ENCODE data around the gene GUCA1C.

Gene GUCA1C

GRCh38 chr3:108907194-108907593 is 46.5 kb downstream of the GUCA1C start:
- no peak for DNase-seq

DNA sequence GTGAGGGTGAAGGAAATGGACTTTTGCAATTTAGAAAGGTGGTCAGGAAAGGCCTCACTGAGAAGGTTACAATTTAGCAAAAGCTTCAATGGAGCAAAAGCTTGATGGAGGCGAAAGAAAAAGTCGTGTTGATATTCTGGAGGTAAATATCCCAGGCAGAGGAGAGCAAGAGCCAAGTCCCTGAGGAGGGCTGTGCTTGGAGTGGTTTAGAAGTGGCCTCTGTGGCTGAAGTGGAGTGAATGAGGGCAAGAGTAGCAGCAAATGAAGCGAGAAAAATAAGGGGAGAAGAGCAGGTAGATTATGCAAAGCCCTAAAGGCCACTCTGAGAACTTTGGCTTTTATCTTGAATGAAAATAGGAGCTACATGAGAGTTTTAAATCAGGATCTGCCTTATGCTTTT is 54.1 kb downstream of the GUCA1C start:
- no peak for DNase-seq

DNA sequence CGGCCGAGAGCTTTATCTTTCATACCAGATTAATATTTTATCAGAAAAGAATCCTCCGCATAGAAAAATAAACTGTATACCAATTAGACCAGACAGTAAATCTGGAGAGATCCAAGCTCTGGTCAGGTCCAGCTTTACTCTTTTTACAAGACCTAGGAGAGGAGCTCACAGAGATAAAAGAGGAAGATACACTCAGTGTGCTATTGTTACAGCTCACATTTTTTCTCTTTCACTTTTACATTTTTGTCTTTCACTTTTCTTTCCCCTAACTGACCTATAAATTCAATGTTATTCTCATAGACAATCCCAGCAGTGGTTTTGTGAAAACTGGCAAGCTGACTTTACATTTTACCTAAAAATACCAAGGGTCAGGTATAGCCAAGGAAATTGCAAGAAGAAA is 55.8 kb downstream of the GUCA1C start:
- no peak for DNase-seq

- no peak for DNase-seq
These were observed 58.7 kb downstream of the GUCA1C start for GRCh38 chr3:108894981-108895380.

DNA sequence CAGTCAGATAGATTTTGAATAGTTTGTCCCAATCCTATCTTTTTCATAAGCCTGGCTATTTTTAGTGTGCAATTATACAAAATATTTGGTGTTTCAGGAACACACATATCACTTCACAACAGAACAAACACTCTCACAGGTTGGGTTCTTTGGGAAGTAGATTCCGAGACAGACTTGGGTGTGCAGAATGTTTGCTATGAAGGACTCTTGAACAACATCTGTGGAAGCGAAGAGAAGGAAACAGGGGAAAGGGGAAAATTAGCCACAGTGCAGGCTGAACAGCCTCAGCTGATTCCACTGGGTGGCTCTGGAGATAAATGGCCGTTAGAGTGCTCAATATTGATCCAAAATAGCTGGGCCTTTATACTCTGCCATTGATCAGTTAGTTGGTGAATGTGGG is 61.8 kb downstream of the GUCA1C start:
- DNase-seq, result no peak

DNA sequence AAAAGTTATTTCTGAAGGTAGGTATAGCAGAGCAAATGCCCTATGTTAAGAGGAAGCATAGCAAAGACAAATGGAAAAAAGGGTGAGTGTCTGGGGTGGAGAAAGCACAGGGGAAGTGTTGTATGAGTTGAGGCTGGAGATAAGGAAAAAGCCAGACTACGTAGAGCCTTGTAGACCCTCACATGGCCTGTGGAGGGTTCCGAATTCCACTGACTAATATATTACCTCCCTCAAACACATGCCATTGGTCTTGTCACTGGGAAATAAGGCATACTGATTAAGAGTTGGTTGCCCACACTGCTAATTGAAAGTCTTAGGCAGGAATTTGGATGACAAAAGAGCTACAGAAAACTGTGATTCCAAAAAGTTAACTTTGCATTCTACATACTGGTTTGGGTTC is 65.9 kb downstream of the GUCA1C start:
- DNase-seq, result no peak

GRCh38 chr3:108887121-108887520 is 66.6 kb downstream of the GUCA1C start:
- DNase-seq, result no peak

DNA sequence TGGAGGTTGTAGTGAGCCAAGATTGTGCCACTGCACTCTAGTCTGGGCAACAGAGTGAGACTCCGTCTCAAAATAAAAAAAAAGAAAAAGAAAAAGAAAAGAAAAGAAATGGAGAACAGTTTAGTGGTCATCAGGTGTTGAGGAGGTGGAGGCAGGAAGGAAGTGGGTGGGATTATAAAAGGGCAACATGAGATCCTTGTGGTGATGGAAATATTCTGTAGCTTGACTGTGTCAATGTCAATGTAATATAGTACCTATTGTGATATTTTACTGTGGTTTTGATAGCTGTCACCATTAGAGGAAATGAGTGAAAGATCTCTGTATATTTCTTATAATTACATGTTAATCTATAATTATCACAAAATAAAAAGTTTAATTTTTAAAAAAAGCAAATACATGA is 70.3 kb downstream of the GUCA1C start:
- DNase-seq, result no peak

- DNase-seq, result no peak
These were observed 70.9 kb downstream of the GUCA1C start for GRCh38 chr3:108882762-108883161.

DNA sequence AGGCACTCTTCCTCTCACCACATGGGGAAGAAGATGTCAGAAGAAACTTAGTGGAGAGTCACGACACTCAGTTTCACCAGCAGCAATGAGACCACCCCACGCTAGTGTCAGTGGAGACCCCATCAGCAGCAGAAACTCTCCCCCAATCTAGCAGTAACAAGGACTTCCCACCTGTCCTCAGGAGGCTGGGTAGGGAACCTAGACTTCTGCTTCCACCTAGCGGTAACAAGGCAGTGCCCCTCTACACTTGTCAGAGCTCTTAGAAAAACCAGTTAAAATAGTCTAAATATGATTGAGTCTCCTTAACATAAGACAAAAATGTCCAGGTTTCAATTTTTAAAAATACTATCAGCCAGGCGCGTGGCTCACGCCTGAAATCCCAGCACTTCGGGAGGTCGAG is 73.8 kb downstream of the GUCA1C start:
- no peak for DNase-seq

DNA sequence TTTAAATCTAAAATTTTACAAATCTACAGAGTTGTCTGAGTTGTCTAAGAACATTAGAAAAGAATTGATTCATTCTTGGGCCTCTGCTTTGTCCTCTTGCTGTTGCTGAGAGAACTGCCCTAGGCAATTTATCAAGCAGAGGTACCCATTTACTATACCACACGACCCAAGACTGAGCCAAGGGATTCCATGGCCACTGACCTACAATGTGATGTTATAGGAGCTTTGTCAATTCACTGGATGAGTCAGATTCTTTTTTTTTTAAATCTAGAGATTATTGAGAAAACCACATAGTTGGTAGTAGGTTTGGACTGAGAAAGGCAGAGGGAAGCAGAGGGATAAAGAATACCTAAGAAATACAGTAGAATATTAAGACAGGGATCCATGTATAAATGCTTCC is 75.8 kb downstream of the GUCA1C start:
- no peak for DNase-seq

DNA sequence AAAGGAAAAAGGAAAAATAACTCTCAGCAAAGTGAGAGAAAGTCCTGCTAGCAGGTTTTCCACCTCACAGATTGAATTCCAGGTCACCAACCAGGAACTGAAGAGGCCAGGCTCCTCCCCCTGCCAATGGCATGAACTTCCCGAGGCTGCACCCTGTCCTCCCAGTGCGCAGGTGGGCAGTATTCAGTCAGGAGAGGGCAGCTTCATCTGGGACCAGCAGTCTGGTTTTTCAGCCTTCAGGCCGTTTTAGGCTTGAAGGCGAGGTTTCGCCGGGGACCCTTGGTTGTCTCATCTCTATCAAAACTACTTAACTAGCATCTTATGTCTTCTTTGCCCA is 89.9 kb downstream of the GUCA1C start:
- no peak for DNase-seq

GRCh38 chr3:108862865-108863798 is 90.5 kb downstream of the GUCA1C start:
- DNase-seq, result no peak

DNA sequence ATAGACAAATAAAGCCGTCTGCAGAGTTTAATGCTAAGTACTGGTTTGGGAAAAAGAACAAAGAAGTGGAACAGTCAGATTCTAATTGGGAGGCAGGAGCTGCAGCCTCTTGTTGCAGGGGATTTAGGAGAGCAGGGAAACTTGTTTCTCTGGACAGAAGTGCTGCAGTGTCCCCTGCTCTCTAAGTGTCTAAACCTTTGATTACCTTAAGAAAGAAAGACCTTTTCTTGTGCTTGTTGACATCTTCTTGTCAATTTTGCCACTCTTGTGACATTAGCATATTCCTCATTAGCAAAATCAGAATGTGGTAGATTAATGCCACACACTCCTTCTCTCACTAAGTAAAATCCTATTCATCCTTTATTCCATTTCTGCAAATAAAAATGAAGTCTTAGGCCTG is 92.3 kb downstream of the GUCA1C start:
- no peak for DNase-seq

All from hippocampal formation (tissue), 2 donors.